OCI-LY1 (cell line): Measurements from ENCODE around the gene MEGF8.

Experiments
- EZH2 ChIP-seq: fragments of 200-600 bp; sonication (generic), shearing (Covaris generic); IDR thresholded peaks from 2 replicates; pipeline ENCODE4 v1.8.0; 2017; ENCODE audit warnings: borderline replicate concordance, mixed run types, mild to moderate bottlenecking, antibody characterized with exemption, low read length, moderate library complexity, mixed read lengths
- TF ChIP-seq, protein P1 (sequence below): fragments of 200-600 bp; sonication (generic), shearing (Covaris generic); IDR thresholded peaks from 2 replicates; pipeline ENCODE4 v1.5.1; 2017; ENCODE audit warnings: mild to moderate bottlenecking, antibody characterized with exemption, low read length, moderate library complexity, mixed read lengths

GRCh38 chr19:42423462-42424344 is 98.3 kb downstream of the MEGF8 start:
- TF ChIP-seq, protein P1, sequence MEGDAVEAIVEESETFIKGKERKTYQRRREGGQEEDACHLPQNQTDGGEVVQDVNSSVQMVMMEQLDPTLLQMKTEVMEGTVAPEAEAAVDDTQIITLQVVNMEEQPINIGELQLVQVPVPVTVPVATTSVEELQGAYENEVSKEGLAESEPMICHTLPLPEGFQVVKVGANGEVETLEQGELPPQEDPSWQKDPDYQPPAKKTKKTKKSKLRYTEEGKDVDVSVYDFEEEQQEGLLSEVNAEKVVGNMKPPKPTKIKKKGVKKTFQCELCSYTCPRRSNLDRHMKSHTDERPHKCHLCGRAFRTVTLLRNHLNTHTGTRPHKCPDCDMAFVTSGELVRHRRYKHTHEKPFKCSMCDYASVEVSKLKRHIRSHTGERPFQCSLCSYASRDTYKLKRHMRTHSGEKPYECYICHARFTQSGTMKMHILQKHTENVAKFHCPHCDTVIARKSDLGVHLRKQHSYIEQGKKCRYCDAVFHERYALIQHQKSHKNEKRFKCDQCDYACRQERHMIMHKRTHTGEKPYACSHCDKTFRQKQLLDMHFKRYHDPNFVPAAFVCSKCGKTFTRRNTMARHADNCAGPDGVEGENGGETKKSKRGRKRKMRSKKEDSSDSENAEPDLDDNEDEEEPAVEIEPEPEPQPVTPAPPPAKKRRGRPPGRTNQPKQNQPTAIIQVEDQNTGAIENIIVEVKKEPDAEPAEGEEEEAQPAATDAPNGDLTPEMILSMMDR: no peak
- no peak for TF ChIP-seq EZH2
